WTC11 (cell line): ENCODE measurements around the gene EHD2.

Experiments used
- CREB1 ChIP-seq: sonication (generic); formaldehyde crosslinking; IDR thresholded peaks from 2 replicates; pipeline ENCODE4 v1.8.0; 2023; ENCODE audit warnings: mild to moderate bottlenecking, missing genetic modification reagents
- ELF4 ChIP-seq: sonication (generic); formaldehyde crosslinking; IDR thresholded peaks from 2 replicates; pipeline ENCODE4 v1.8.1; 2022; ENCODE audit warnings: low read depth, mild to moderate bottlenecking, moderate library complexity, missing genetic modification reagents
- FOXP1 ChIP-seq: sonication (generic); formaldehyde crosslinking; IDR thresholded peaks from 2 replicates; pipeline ENCODE4 v1.8.0; 2022; ENCODE audit warnings: missing genetic modification reagents, mild to moderate bottlenecking, moderate library complexity, borderline replicate concordance
- SMAD3 ChIP-seq: sonication (generic); formaldehyde crosslinking; IDR thresholded peaks from 2 replicates; pipeline ENCODE4 v1.8.0; 2022; ENCODE audit warnings: missing genetic modification reagents, mild to moderate bottlenecking, borderline replicate concordance
- SP1 ChIP-seq: sonication (generic); formaldehyde crosslinking; conservative IDR thresholded peaks from 2 replicates; pipeline ENCODE4 v1.8.1; 2022; ENCODE audit warnings: missing genetic modification reagents
- TP53 ChIP-seq: sonication (generic); formaldehyde crosslinking; IDR thresholded peaks from 2 replicates; pipeline ENCODE4 v1.8.1; 2023; ENCODE audit warnings: mild to moderate bottlenecking, missing genetic modification reagents
- ZNF317 ChIP-seq: sonication (generic); formaldehyde crosslinking; IDR thresholded peaks from 2 replicates; pipeline ENCODE4 v1.8.1; 2023; ENCODE audit warnings: low read depth, mild to moderate bottlenecking, moderate library complexity, missing genetic modification reagents, borderline replicate concordance
- ZNF423 ChIP-seq: fragments of 250-450 bp; sonication (Bioruptor Pico); IDR thresholded peaks from 2 replicates; pipeline ENCODE4 v2.1.2; 2022; ENCODE audit warnings: mild to moderate bottlenecking, moderate library complexity
- TF ChIP-seq, protein P1 (sequence below): fragments of 200-600 bp; IDR thresholded peaks from 2 replicates; pipeline ENCODE4 v1.8.0; 2022; ENCODE audit warnings: antibody characterized with exemption
- TF ChIP-seq, protein P2 (sequence below): sonication (generic); formaldehyde crosslinking; IDR thresholded peaks from 2 replicates; pipeline ENCODE4 v1.8.1; 2022; ENCODE audit warnings: missing genetic modification reagents, borderline replicate concordance
- TF ChIP-seq, protein P3 (sequence below): fragments of 250-450 bp; sonication (Bioruptor Pico); conservative IDR thresholded peaks from 2 replicates; pipeline ENCODE4 v1.9.0; 2021; ENCODE audit warnings: mild to moderate bottlenecking
- TF ChIP-seq, protein P4 (sequence below): sonication (generic); formaldehyde crosslinking; IDR thresholded peaks from 2 replicates; pipeline ENCODE4 v1.8.0; 2022; ENCODE audit warnings: mild to moderate bottlenecking, missing genetic modification reagents

DNA sequence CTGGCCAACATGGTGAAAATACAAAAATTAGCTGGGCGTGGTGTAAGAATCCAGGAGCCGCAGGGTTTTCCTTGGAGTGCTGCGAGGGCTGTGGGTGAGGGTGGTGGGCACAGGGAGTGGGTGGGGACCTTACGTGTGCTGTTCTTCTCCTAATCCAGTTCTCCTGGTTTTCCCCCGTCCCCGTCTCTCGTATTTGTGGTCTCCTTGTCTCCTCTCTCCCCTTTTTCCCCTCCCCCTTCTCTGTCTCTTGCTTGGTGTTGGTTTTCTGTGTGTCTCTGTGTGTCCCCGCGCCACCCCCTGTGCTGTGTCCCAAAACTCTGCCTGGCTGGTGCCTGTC, 67.0 kb downstream of the EHD2 start:
- TF ChIP-seq, protein P1, sequence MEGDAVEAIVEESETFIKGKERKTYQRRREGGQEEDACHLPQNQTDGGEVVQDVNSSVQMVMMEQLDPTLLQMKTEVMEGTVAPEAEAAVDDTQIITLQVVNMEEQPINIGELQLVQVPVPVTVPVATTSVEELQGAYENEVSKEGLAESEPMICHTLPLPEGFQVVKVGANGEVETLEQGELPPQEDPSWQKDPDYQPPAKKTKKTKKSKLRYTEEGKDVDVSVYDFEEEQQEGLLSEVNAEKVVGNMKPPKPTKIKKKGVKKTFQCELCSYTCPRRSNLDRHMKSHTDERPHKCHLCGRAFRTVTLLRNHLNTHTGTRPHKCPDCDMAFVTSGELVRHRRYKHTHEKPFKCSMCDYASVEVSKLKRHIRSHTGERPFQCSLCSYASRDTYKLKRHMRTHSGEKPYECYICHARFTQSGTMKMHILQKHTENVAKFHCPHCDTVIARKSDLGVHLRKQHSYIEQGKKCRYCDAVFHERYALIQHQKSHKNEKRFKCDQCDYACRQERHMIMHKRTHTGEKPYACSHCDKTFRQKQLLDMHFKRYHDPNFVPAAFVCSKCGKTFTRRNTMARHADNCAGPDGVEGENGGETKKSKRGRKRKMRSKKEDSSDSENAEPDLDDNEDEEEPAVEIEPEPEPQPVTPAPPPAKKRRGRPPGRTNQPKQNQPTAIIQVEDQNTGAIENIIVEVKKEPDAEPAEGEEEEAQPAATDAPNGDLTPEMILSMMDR: no peak
- TF ChIP-seq SP1: no peak
- TF ChIP-seq, protein P2, sequence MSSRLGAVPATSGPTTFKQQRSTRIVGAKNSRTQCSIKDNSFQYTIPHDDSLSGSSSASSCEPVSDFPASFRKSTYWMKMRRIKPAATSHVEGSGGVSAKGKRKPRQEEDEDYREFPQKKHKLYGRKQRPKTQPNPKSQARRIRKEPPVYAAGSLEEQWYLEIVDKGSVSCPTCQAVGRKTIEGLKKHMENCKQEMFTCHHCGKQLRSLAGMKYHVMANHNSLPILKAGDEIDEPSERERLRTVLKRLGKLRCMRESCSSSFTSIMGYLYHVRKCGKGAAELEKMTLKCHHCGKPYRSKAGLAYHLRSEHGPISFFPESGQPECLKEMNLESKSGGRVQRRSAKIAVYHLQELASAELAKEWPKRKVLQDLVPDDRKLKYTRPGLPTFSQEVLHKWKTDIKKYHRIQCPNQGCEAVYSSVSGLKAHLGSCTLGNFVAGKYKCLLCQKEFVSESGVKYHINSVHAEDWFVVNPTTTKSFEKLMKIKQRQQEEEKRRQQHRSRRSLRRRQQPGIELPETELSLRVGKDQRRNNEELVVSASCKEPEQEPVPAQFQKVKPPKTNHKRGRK (CRISPR knock-in tag): no peak
- TF ChIP-seq ZNF423 (CRISPR knock-in tag): no peak
- no peak for TF ChIP-seq SMAD3 (CRISPR knock-in tag)
- TF ChIP-seq ELF4: no peak
- TF ChIP-seq TP53 (CRISPR knock-in tag): no peak
- TF ChIP-seq, protein P3, sequence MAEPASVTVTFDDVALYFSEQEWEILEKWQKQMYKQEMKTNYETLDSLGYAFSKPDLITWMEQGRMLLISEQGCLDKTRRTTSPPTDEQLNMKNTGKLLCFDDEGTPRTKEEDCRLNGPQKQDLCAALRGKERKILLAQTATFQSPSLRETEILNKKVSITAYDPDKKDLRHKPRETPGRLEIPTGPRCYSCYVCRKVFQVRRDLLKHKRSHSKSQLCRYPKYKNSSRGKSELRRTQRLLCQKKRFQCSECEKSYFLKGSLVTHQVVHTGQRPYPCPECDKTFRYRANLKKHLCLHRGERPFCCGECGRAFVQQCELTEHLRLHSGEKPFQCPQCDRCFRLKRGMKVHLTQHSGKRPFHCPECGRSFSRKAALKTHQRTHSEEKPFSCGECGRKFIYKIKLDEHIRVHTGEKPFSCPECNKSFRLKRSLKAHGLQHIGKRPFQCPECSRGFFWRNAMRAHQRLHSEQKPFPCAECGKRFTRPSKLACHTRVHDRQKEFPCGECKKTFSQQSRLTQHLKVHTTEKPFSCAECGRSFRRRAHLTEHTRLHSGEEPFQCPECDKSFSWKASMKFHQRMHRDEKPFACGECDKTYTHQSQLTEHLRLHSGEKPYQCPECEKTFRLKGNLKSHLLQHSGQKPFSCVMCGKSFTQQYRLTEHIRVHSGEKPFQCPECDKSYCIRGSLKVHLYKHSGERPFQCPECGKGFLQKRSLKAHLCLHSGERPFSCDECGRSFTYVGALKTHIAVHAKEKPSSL (CRISPR knock-in tag): no peak
- no peak for TF ChIP-seq CREB1 (CRISPR knock-in tag)
- TF ChIP-seq, protein P4, sequence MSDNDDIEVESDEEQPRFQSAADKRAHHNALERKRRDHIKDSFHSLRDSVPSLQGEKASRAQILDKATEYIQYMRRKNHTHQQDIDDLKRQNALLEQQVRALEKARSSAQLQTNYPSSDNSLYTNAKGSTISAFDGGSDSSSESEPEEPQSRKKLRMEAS (CRISPR knock-in tag): no peak
- TF ChIP-seq FOXP1 (CRISPR knock-in tag): no peak
- TF ChIP-seq ZNF317 (CRISPR knock-in tag): no peak
